ENCODE results near the gene SFMBT2.

DNA sequence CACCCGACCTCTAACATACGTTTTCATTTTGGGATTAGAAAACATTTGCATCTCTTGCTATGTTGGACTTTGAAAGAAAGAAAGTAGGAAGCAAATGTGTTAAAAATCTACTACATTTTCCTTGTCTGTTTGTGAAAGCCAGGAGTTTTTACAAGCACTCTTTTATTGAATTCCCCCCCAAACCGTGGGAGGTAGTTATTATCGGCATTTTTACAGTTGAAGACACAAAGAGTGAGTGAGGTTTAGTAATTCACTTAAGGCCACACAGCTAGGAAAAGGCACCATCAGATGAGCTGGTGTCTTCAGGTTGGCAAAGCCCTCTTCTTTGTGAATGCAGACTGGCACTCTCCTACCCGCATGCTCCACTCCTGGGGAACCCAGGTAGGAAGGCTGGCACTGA lies 23.5 kb upstream of the SFMBT2 start:
- TF ChIP-seq RAD21 (conservative IDR thresholded peaks at IDR 0.05 in 1 of 2, IDR thresholded peaks at IDR 0.05 in 1 of 2) (no peak), MAX (IDR thresholded peaks at IDR 0.05) (no peak), POLR2A (IDR thresholded peaks at IDR 0.05; ENCODE audit: low read length) (no peak)
